Omental fat pad (tissue), 4 donors: ENCODE measurements around the gene RAB22A. TPM values are rescaled to one million over a fixed set of nuclear protein-coding genes. Genes with fewer than 3 reads are reported as not detected.

Experiments used
- total RNA-seq, 4 donors: library from RNA; depleted of rRNA; stranded (reverse); fragments of >200 nt; gene quantifications; one replicate each; pipeline ENCODE4 v1.1.0, GENCODE V29; 2016

The RAB22A gene
- total RNA-seq, 4 donors from 2014 or later = 16.7 to 28.1 (median 19.6) TPM

Other genes with a start within 250 kb of the RAB22A start
- gene ANKRD60, start 81.1 kb upstream of the RAB22A start, total RNA-seq = not detected
- 10 to 100 TPM; 21.4 to 26.8 (median 23.6) TPM for gene VAPB, start 79.5 kb downstream of the RAB22A start, total RNA-seq
- under 1 TPM in 1 of 4 donors, not detected in 3; 0.19 TPM for gene APCDD1L, start 205.7 kb downstream of the RAB22A start, total RNA-seq